NCI-H128 (cell line): ENCODE results near the gene RBFOX1.

ENCODE experiments used
- DNase-seq: peaks from one replicate; lab custom pipeline; 2025; ENCODE audit not compliant: unreplicated experiment; lab: John Stamatoyannopoulos, UW

The RBFOX1 gene

DNA sequence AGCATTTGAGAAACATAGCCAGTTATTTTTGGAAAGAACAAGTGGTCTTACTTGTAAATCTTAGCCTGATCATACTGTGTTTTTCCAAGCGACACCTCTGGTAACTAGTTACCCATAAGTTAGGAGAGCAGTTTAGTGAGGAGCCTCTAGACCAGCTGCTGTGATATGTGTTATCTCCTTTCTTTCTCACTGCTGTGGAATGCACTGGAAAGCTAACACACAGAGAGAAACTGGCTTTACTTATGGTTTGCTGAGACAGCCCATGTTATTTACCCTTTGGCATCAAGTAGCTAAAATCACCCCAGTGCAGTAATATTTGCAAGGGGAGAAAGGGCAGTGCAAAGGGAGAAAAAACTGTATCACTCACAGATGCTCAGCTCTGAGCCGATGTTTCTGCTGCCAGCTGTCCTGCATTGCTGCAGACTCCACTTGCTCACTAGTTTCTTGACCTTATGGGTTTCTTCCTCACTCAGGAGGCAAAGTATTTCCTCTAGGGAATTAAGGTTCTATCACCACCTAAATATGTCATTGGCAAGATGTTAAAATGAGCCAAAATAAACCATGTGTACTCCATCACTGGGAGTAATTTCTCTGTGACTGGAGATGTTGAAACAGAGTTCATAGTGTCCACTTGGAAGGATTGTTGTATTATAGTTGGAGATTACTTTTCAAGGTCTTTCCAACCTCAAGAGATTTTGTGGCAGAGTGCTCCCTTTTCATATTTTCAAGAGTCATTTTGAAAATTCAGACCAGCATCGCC is 2.3 kb downstream of the RBFOX1 start:
- DNase-seq = no peak

GRCh38 chr16:7335991-7336634 is 3.5 kb downstream of the RBFOX1 start:
- DNase-seq = no peak

DNA sequence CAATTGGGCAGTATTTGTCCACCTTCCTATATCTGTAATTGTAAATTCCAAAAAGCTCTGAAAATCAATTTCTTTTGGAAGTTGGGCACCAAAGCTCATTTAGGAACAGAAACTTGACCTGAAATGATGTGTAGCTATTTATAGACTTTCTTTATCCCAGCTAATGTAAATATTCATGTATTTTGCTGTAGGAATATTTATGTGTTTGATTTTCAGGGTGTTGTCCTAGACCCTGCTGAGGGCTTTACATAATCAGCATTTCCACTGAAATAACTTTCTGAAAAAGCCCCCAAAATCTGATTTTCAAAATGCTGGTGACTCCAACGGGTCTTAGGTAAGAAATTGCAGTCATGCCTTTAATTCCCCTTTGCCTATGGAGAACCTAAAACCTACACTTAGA is 4.1 kb downstream of the RBFOX1 start:
- no peak for DNase-seq

DNA sequence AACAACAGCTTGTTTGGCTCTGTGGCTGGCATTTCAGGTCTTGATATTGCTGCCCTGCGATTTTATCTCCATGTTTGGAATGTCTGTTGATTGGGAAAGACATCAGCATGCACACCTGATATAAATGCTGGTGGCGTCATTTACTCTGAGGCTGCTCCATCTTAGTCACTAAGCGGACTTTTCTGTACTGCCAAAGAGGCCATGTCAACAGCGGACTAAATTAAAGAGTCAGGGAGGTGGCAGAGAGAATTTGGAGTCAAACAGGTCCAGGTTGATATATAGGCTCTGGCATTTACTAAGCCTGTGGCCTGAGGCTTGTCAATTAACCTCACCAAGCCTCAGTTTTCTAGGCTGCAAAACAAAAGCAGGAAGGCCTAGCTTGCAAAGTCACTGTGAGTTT is 6.2 kb downstream of the RBFOX1 start:
- no peak for DNase-seq

- DNase-seq = no peak
These were observed 7.1 kb downstream of the RBFOX1 start for GRCh38 chr16:7339700-7340099.

DNA sequence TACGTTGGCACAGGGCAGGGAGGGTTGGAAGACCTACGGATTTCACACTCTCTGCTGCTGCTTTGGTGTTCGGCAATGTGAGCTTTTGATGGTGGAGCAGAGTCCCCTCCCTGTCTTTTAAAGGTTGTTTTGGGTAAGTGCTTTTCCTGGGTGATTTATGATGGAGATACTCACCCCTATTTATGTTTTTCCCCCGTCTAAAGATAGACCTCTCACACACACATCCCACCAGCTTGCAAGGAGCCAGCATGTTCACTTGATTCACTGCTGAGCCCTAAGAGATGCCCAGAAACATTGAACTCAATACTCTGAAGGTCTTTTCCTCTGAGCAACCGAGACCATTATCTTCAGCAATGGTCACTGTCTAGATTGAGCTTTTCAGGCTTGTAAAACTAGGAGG is 8.3 kb downstream of the RBFOX1 start:
- DNase-seq = no peak

DNA sequence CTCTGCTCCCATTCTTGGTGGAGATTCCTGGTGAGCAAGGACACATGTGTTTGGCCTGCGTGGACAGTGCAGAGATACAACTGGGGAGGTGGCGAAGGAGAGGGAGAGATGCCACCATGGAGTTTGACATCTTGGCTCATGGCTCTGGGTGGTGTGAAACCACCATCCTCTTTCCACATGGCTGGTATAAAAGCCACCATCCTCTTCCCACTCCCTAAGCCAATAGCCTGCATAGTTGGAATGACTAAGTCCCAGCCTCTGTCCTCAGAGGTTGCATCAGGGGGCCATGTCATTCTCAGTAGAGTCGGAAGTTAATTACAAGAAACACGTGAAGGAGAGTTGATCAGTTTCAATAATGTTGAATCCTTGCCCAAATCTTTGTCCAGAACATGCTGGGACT is 10.0 kb downstream of the RBFOX1 start:
- DNase-seq = no peak

- DNase-seq = no peak
These were observed 10.6 kb downstream of the RBFOX1 start for GRCh38 chr16:7343243-7343642.

DNA sequence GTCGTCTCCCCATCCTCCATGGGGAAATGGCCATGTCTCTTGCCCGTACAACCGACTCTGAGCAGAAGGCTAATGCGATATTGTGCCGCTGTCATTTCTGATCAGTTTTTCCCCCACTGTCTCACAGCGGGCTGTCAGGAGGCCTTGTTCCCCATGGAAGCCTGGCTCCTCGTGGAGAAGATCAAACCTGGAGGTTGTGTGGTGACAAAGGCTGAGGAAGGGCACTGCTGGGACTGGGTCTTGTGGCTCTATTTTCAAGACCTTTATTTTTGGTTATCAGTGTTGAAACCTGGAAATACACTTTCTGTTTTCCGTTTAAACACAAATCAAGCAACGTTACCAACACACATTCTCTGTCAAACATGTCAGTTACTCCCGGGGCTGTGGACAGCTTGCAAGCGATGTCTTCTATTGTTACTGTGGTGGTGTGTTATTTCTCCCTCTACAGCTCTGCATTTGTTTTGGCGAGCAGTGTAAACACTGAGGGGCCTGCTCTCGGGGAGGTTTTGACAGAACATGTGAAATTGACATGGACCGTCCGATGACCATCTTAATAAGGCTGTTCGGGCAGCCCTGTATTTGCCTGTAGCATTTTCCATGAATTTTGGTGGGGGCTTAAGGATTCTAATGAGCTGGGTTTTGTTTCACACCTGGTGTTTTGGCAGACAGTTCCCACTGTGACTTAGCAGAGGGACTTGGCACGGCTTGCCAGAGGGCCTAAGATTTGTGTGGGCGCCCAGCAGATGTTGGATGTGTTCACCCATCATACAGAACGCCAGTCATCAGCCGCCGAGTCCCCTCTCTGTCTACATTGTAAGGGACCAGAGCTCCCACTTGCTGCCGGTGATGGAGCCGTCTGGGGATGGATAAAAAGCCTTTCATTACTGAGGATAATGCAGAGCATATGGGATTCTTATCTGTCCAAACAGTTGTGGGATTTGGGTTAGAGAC is 12.5 kb downstream of the RBFOX1 start:
- DNase-seq = no peak

DNA sequence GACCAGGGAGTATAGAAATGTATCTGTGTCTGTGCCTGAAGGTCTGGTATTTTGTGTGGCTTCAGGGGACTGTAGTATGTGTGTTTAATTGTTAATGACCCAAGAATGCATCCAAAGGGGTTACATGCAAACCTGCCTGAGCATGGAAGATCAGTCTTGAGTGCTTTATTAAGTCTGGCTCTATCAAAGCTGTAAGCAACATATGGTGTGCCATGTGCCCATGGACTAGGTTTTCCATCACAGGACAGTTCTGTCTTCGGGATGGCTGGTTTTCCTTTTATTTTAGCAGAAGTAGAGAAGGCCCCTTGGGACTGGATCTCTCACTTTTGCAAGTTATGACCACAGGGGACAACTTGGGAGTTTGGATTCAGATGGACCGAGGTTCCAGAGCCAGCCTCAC is 18.2 kb downstream of the RBFOX1 start:
- DNase-seq = no peak

DNA sequence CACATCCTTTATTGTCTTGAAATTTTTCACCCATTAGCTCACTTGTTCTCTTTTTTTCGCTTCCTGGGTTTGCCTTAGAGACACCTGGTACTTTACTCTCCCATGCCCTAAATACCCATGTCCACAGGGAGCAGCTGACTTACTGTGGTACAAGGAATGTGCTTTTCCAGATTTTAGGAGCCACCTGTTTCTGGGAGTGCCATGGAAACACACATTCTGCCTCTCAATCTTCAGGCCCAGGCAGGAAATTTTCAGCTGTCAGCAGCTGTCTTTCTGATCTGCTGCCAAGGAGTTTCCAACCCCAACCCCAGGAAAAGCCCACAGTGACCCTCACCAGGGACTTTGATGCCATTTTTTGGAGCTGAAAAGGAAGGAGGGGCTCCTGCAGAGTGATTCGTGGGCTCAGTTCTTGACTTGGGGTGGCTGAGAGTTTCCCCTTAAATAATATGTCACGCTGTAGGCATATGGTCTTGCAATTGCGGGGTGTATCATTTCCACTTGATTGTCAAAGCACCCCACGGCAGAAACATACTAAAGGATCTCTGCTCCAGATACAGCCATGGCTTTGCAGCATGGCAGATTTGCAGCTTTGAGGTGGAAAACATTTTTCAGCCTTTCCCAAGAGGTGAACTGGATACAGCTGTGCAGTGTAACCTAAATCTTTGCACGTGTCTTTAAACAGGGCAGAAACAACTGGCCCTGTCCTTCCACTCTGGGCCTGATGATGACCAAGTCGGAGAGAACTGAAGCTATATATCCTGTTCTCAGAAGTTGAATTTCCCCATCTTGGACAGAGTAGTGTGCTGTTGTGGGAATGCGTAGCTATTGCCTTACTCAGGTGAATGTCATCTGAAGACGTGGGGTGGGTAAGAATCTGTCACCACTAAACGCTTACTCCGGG is 19.2 kb downstream of the RBFOX1 start:
- no peak for DNase-seq

DNA sequence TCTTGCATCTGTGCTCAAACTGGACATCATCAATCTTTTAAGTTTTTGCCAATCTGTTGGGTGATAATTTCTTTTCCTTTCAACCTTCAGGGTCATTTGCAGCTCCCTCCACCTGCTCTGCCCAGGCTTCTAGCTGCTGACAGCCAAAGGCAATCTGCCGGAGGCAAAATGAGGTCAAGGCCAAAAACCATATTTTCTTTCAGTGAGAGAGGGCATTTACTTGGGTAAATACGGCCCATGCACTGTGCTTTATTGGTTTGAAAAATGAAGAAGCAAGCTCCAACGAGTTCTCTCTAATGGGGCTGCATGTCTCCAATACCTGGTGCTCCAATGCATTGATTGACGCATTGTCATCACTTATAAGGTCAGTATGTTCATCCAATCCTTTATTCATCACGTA is 23.1 kb downstream of the RBFOX1 start:
- no peak for DNase-seq

DNA sequence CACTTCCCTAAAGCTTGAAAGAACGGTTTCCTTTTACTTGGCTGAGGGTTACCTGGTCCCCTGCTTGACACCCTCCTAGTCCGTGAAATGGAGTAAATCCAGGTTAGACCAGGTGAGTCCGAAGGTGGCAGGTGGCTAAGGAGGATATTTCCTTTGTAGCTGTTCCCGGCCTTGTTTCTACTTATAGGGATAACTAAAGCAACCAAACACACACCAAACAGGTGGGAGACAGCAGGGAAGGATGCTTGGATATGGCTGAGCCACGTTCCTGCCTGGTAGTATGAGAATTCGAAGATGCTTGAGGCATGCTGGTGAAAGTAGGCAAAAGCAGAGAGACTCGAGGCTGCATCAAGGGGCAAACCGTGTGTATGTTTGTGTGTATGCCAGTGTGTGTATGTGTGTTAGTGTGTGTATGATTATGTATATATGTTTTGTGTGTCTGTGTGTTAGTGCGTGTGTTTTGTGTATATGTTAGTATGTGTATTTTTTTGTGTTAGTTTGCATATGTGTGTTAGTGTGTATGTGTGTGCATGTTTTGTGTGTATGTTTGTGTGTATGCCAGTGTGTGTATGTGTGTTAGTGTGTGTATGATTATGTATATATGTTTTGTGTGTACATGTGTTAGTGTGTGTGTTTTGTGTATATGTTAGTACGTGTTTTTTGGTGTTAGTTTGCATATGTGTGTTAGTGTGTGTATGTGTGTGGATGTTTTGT is 28.9 kb downstream of the RBFOX1 start:
- no peak for DNase-seq

DNA sequence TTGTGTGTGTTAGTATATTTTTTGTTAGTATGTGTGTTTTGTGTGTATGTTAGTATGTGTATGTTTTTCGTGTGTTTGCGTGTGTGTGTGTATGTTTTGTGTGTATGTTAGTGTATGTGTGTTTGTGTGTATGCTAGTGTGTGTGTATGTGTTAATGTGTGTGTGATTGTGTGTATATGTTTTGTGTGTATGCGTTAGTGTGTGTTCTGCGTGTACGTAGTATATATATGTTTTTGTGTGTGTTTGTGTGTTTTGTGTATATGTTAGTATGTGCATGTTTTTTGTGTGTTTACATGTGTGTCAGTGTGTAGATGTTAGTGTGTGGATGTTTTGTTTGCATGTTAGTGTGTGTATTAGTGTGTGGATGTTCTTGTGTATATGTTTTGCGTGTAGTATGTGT is 29.6 kb downstream of the RBFOX1 start:
- no peak for DNase-seq

GRCh38 chr16:7363422-7364417 is 31.1 kb downstream of the RBFOX1 start:
- no peak for DNase-seq

DNA sequence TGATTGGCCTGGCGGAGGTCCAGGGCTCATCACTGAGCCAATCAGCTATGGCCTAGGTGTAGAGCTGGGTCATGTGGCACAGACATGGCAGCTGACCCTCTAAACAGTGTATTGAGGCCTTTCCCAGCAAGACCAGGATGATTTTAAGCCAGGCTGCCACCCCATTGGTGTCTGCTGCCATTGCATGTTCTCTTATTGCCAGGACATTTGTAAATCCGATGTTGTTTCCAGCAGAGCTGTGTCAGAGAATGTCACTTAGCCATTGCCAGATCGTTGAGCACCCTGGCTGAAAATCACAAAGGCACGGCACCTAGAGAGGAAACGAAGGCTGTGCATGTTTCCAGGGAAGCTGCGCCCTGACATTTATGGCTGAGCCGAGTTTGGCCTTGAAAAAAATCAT is 33.4 kb downstream of the RBFOX1 start:
- DNase-seq = no peak

DNA sequence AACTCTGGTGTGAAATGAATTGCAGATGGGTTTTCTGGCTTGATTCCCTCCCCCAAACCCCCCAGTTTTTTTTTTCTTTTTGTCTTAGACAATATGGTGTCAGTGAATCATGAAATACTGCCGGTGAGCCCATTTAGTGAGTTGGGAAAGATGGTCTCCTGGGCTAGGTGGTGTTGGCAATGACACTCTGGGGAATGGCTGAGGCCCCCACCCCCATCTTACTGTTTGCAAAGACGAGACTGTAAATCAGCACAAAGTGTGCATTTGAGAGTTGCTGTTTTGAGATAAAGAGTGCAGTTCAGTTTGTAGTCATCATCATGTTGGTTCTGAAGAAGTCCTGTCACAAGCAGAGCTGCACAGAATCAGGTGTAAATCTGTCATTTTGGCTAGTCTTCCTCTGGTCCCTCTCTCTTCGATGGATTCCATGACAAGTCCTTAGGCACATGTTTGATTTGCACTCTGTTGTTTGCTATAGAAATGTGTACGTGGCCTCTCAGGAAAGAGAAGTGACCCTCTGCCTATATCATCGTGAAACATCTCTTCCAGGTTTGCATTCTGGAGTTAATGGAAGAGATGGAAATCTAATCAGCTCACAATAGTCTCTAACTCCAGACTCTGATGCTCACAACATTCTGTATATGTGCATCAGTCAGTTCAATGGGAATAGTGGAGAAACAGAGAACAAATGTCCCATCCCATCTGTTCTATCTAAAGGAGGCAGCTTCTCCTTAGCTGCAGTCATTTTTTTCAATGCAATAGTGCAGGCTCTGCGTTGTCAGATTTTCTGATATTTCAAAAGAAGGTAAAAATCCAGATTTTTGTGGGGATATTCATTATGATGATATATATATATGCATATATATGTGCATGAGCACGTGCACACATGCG is 34.6 kb downstream of the RBFOX1 start:
- DNase-seq = no peak

DNA sequence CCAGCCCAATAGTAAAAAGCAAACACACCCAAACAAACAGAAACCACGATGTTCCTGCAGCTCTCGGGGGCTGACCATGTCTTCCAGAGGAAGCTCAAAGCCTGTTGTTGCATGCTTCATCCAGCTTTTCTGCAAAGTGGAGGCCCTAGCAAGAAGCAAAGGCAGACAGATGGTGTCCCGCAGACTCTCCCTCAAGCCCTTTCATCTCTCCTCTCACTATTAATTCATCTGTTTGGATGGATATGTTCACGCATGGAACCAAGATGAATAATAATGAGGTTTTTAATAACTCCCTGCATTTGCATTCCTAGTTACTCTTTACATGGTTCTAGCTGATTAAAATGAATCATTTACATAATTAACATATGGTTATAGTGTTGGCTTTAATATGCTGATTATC is 36.6 kb downstream of the RBFOX1 start:
- DNase-seq = no peak
